GM12872 (cell line): ENCODE data around the gene ASPDH.

Source experiments
- CTCF ChIP-seq: IDR thresholded peaks from 3 replicates; pipeline ENCODE4 v1.5.1; 2011; ENCODE audit warnings: low read depth, mild to moderate bottlenecking, low read length, moderate library complexity; ENCODE audit not compliant: insufficient read depth

ASPDH gene

DNA sequence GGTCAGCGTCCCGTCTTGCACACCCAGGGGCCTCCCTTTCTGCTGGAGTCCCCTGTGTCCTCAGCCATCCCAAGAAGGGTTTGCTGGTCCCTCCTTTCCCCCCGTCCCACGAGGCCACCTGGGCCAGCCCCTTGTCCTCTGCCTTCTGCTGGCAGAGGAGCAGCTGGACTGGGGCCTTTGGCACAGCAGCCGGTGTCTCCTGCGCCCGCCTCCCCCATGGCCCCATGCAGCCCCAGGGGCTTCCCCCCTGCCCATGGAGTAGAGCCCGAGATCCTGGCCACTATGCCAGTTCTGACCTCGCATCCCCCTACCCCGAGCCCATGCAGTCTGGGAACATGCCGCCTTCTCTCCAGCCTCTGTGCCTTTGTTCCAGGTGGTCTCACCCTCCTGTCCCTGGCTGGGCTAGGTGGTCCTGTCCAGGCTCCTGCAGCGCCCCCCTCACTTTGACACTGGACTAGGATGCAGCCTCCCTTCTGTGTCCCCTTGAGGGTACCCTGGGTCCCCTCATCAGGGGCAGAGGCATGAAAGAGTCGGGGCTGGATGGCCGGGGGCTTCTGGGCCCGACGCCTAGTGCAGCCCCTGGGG lies 31.4 kb downstream of the ASPDH start:
- TF ChIP-seq CTCF = no peak

DNA sequence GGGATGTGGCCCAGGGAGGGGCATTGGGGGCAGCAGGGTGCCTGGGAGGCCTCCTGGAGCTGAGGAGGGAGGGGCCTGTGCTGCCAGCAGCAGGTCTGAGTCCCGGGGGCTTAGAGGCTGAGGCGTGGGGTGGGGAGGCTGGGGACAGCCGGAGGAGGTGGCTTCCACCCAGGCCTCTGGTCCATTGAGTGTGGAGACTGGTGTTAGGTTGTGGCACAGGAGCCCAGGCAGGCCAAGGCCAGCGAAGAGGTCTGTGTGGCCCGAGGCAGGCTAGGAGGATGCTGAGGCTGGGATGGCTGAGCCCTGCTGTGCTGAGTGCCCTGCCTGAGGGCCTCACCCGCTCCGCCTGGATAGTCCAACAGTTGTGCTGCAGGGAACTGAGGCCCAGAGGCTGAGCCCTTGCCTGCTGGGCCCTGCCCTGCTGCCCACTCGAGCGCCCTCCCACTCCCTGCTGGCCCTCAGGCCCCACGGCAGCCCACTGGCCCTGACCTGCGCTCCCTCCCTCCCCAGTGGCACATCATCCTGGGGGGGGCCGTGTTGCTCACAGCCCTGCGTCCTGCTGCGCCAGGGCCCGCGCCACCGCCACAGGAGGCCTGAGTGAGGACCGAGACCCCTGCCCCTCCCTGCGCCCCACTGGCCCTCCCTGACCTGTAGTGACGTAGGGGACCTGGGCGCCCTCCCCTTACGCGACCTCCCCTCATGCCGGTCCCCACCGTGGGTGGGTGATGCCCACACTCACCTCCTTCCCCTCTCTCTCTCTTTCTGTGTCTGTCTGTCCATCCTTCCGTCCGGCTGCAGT lies 32.2 kb downstream of the ASPDH start:
- TF ChIP-seq CTCF = no peak

GRCh38 chr19:50480281-50481111 lies 33.2 kb downstream of the ASPDH start:
- no peak for TF ChIP-seq CTCF

DNA sequence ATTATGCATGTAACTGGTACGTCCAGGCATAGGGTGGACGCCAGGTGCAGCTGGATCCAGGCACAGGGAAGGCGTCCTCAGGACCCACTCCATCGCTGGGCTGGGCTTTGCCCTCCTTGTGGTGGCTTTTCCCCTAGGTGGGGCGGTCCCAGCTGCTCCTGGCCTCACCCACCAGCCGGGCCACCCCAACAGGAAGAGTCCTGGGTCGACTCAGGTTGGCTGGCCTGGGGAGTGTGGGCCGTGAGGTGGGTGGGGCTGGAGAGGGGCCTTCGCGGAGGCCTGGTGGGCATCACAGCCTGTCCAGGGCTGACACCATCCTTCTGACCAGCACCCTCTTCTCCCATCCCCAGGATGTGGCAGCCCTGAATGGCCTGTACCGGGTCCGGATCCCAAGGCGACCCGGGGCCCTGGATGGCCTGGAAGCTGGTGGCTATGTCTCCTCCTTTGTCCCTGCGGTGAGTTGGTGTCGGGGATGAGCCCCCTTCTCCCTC lies 33.9 kb downstream of the ASPDH start:
- no peak for TF ChIP-seq CTCF

DNA sequence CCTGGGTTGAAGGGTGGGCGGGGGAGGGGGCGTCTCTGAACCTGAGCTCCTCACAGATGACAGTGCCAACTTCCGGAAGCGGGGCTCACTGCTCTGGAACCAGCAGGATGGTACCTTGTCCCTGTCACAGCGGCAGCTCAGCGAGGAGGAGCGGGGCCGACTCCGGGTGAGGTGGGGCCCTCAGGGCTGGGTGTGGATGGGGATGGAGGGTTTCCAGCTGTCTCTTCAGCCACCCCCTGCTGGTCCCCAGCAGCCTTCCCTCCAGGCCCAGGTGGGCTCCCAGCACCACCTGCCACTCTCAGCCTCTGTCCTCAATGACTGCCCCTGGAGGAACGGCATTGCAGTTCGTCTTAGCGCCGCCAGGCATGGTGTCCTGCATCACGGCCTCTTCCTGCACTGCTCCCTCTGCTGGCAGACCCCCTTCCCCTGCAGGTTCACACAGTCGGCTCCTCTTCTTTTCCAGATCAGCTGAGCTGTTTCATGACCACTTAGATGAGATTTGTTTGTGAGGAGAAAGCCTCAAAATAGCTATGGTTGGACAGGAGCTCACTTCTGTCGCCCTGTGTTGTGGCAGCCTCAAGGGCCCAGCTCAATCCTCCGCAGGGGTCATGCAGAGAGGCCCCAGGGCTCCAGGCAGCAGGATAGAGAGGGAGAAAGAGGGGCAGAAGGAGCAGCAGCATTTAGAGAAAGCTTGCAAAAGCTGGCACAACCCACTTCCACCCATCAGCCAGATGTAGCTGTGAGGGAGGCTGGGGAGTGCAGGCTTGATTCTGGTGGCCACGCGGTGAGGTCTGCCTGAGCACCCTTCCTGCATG lies 34.6 kb downstream of the ASPDH start:
- TF ChIP-seq CTCF = peak; percentile 82

DNA sequence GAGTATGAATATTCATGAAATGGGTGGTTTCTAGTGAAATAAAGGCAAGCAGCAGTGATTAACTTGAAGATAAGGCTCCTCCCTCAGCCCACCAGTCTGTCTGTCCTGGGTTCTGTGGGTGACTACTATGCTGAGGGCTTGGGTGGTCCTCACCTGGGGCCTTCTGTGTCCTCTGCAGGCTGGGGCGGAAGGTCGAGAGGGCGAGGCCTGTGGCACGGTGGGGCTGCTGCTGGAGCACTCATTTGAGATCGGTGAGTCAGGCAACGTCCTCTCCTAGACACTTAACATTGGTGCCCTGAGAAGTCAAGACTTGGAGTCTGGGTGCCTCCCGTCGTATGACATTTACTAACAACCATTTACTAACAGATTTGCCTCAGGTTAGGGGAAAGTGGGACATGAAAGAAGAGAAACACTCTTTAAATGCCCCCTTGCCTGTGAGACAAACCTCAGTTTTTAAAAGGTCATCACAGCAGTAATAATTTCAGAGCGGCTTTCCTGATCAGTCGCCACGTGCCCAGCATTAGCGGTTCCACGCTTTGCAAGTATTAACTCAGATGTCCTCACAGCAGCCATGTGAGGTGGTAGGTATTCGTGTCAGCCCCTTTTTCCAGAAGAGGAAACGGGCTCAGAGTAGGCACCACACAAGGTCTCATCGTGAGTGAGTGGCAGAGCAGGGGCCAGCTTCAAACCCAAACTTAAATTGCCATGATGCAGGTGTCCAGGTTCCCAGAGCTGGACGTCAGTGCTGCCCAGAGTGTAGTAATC lies 35.8 kb downstream of the ASPDH start:
- no peak for TF ChIP-seq CTCF
